ENCODE data around the gene LRRC14B.
"Not testable (repeated sequence)": the region's sequence is repeated elsewhere in the genome, so short reads cannot be mapped to it uniquely, and the experiment has no call there.

Gene LRRC14B

GRCh38 chr5:223791-224190 is 32.5 kb downstream of the LRRC14B start:
- TF ChIP-seq CTCF (IDR thresholded peaks at IDR 0.05; ENCODE audit: control insufficient read depth, insufficient read depth, low read depth, low read length, missing control alignments): no peak
- no peak overlapping the region for H3K4me3 ChIP-seq (ENCODE audit: control insufficient read depth, low read depth, low read length)
- DNase-seq (ENCODE audit: low read depth): no peak

GRCh38 chr5:225334-225733 is 34.0 kb downstream of the LRRC14B start:
- DNase-seq (ENCODE audit: low read depth): no peak
- TF ChIP-seq CTCF (IDR thresholded peaks at IDR 0.05; ENCODE audit: control insufficient read depth, insufficient read depth, low read depth, low read length, missing control alignments): no peak
- H3K4me3 ChIP-seq (ENCODE audit: control insufficient read depth, low read depth, low read length): no peak overlapping the region

GRCh38 chr5:227375-227774 is 36.1 kb downstream of the LRRC14B start:
- not testable (repeated sequence) for DNase-seq (ENCODE audit: low read depth); H3K4me3 ChIP-seq (ENCODE audit: control insufficient read depth, low read depth, low read length)

GRCh38 chr5:228886-229285 is 37.6 kb downstream of the LRRC14B start:
- TF ChIP-seq CTCF (IDR thresholded peaks at IDR 0.05; ENCODE audit: control insufficient read depth, insufficient read depth, low read depth, low read length, missing control alignments): no peak
- no peak overlapping the region for H3K4me3 ChIP-seq (ENCODE audit: control insufficient read depth, low read depth, low read length)
- DNase-seq (ENCODE audit: low read depth): no peak

- TF ChIP-seq CTCF (IDR thresholded peaks at IDR 0.05; ENCODE audit: control insufficient read depth, insufficient read depth, low read depth, low read length, missing control alignments): no peak
- DNase-seq (ENCODE audit: low read depth): no peak
- no peak overlapping the region for H3K4me3 ChIP-seq (ENCODE audit: control insufficient read depth, low read depth, low read length)
Measured at GRCh38 chr5:230711-231110, 39.4 kb downstream of the LRRC14B start.

- no peak for DNase-seq (ENCODE audit: low read depth)
- H3K4me3 ChIP-seq (ENCODE audit: control insufficient read depth, low read depth, low read length): no peak overlapping the region
- TF ChIP-seq CTCF (IDR thresholded peaks at IDR 0.05; ENCODE audit: control insufficient read depth, insufficient read depth, low read depth, low read length, missing control alignments): no peak
Measured at GRCh38 chr5:231661-232060, 40.4 kb downstream of the LRRC14B start.

- H3K4me3 ChIP-seq (ENCODE audit: control insufficient read depth, low read depth, low read length); DNase-seq (ENCODE audit: low read depth): not testable (repeated sequence)
Measured at GRCh38 chr5:233426-233825, 42.1 kb downstream of the LRRC14B start.

- TF ChIP-seq CTCF (IDR thresholded peaks at IDR 0.05; ENCODE audit: control insufficient read depth, insufficient read depth, low read depth, low read length, missing control alignments): no peak
- no peak overlapping the region for H3K4me3 ChIP-seq (ENCODE audit: control insufficient read depth, low read depth, low read length)
- DNase-seq (ENCODE audit: low read depth): no peak
Measured at GRCh38 chr5:234450-234849, 43.2 kb downstream of the LRRC14B start.

GRCh38 chr5:235527-235926 is 44.2 kb downstream of the LRRC14B start:
- H3K4me3 ChIP-seq (ENCODE audit: control insufficient read depth, low read depth, low read length); DNase-seq (ENCODE audit: low read depth): not testable (repeated sequence)

GRCh38 chr5:237931-238330 is 46.6 kb downstream of the LRRC14B start:
- not testable (repeated sequence) for DNase-seq (ENCODE audit: low read depth); H3K4me3 ChIP-seq (ENCODE audit: control insufficient read depth, low read depth, low read length)

- H3K4me3 ChIP-seq (ENCODE audit: control insufficient read depth, low read depth, low read length); DNase-seq (ENCODE audit: low read depth): not testable (repeated sequence)
Measured at GRCh38 chr5:240550-240949, 49.3 kb downstream of the LRRC14B start.
